ELR (cell line): Measurements from ENCODE around the gene PDGFA.

Experiments
- DNase-seq: peaks from one replicate; pipeline ENCODE4 v3.0.0-alpha.2; 2015; ENCODE audit warnings: low read depth

Gene PDGFA

GRCh38 chr7:504221-505111 lies 15.2 kb downstream of the PDGFA start:
- no peak for DNase-seq

DNA sequence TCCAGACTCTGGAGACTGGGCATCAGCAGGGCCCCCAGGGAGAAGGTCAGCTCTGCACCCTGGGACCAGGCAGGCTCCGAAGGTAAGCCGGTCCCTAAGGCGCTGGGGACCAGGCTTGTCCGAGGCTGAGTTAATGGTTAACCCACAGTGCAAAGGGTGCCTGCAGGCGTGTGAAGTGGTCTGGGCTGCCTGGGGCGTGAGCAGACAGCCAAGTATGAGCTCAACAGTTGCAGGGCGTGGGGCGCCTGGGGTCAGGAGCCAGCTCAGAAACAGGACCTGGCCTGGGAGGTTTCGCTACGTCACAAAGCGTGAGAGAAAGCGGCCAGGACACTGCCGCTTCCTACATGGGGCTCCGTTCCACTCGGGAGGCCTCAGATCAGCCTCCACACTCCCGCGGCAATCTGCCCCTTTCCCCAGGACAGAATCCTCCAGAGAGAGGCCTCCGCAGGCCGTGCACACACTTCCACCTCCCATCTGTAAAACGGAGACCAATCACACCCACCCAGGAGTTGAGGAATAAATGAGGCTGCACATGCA lies 16.0 kb downstream of the PDGFA start:
- DNase-seq, result no peak

DNA sequence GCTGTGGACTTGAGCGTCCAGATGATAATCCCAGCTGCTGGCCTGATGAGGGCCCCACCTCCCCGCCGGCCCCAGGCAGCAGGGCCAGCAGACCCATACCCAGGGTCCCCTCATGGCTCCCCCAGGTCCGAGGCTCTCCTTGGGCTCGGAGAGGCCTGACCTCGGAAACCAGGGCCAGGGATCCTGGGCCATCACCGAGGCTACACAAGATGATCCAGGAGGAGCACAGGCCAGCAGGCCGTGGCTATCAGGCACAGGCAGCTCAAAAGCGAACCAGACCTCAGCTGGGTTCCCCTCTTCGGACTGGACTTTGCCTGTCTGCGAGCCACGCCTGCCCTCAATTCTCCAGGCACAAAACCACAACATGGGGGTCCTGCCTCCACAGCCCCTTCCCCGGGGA lies 17.4 kb downstream of the PDGFA start:
- no peak for DNase-seq

DNA sequence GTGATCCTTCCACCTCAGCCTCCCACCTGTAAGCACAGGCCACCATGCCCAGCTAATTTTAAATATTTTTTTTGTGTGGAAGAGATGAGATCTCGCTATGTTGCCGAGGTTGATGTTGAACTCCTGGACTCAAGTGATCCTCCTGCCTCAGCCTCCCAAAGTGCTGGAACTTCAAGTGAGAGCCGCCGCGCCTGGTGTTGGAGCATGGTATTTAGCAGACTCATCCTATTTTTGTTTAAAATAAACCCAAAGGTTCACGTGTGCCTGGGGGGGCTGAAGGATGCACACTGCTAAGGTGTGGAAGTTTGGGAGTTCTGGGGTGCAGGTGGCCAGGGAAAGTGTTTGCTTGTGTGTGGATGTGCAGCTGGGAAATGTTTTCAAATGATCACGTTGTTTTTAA lies 18.1 kb downstream of the PDGFA start:
- DNase-seq, result no peak

DNA sequence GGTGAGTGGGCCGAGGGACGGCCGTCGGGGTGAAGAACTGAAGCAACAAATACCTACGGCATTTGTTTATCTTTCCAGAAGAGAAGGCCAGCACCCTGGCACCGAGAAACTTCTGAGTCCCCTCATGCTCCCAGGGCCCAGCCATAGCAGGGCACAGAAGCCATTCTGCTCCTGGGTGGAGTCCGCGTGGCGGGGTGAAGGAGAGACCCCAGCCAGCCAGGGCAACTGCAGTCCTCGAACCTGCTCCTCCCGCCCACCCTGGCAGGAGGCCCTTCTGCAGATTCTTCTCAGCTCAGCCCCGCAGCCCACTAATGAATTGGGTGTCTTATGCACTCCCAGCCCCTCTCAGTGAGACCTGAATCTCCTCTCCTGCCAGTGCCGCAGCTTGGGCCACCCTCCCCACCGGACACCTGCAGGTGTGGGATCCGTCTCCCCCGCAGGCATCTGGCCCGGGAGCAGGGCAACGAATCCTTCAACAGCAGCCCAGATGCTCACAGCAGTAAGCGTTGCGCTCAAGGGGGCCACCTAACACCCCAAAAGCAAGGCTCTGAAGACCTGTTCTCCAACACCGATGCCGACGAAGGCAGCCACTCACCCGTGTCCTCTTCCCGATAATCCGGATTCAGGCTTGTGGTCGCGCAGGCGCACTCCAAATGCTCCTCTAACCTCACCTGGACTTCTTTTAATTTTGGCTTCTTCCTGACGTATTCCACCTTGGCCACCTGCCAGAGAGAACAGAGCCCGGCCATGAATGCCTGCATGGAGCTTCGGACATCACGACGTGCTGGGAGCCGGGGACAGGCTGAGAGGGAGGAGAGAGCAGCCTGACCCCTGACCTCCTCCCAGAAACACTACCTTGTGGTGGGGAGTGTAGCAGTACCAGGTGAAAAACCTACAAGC lies 18.9 kb downstream of the PDGFA start:
- DNase-seq, result no peak

DNA sequence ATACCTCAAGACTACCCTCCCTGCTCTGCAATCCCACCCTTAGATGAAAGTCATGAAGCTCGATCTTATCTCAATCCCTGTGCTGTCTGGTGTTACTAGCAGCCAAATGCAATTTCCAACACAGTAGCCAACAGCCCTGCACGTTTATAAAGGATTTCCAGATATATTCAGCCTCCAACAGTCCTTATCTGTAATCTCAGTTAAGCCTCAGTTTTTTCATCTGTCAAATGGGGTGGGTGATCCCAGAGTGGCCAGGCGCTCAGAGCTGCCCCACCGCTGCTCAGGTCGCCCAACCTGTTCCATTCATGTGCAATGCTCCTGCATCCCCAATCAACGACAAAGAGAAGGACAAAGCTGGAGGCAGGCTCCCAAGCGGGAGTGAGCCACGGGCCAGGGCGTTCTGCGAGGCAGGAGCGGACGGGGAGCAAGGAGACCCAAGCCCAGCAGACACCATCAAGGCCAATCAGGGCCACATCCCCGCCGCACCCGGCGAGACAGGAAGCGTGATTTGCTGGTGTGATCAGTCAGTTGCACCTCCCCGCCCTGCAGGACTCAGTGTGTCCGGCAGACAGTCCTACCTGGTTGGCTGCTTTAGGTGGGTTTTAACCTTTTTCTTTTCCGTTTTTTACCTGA lies 19.7 kb downstream of the PDGFA start:
- DNase-seq, result no peak

GRCh38 chr7:498678-499641 lies 20.7 kb downstream of the PDGFA start:
- no peak for DNase-seq

DNA sequence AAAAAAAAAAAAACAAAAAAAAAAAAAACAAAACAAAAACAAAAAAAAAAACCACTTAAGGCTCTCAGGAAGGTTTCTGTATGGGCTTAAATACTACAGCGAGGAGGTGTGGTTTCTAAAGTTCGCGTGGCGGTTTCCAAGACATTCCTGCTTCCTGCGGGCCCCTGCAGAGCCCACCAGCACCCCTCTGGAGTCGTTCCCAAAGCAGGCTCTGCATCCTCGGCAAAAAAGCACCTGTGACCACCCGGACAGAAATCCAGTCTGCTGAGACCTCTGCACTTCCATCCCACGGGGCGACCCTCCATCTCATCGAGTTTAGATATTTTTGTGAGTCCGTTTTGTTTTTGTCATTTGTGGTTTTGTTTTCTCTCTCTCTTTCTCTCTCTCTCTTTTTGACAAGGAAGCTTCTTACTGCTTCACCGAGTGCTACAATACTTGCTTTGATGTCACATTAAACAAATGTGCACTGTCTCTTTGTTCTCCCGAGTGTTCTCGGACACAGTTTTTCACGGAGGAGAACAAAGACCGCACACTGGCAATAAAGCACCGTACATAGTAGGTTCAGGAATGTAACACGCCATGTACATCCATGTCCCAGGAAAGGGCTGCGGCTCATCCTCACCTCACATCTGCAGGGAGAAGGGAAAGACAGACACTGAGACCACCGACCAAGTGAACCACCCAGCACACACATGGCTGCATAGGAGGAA lies 21.5 kb downstream of the PDGFA start:
- no peak for DNase-seq

GRCh38 chr7:497346-497745 lies 22.3 kb downstream of the PDGFA start:
- no peak for DNase-seq

- no peak for DNase-seq
These were observed 22.9 kb downstream of the PDGFA start for GRCh38 chr7:496528-497295.

GRCh38 chr7:495761-496321 lies 23.8 kb downstream of the PDGFA start:
- no peak for DNase-seq

DNA sequence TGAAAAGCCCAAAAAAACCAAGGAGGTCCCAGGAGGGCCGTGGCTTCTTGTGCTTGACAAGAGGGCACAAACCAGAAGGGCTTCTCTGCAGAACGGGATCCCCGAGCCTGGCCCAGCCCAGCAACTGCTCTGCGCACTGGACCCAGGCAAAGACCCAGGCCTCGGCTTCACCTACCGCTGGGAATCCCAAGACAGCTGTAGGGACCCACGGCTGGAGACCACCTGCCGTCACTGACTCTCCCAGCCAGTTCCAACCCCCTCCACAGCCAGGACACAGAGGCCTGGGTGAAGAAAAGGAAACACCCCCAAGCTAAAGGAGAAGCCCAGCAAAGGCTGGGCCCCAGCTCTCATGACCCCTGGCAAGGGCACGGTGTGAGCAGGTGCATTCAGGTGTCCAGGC lies 24.3 kb downstream of the PDGFA start:
- no peak for DNase-seq

GRCh38 chr7:494906-495305 lies 24.7 kb downstream of the PDGFA start:
- no peak for DNase-seq

DNA sequence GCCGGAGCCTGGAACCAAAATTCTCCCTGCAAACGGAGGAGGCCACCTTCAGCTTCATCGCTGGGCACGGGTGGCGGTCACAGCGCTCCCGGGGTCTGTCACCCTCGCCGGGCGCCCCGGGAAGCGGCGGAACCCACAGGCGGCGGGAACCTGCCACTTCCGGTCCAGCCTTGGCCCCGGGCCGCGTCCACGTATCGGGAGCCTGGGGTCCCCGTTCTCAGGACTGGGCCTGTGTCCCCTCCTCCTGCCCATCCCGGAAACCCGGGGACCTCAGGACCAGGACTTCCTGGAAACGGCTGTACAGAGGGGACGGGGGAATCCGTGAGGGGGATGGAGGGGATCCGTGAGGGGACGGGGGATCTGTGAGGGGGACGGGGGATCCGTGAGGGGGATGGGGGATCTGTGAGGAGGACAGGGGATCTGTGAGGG lies 25.4 kb downstream of the PDGFA start:
- DNase-seq, result no peak

GRCh38 chr7:493661-494251 lies 25.9 kb downstream of the PDGFA start:
- no peak for DNase-seq

GRCh38 chr7:492714-493065 lies 27.0 kb downstream of the PDGFA start:
- DNase-seq, result no peak

DNA sequence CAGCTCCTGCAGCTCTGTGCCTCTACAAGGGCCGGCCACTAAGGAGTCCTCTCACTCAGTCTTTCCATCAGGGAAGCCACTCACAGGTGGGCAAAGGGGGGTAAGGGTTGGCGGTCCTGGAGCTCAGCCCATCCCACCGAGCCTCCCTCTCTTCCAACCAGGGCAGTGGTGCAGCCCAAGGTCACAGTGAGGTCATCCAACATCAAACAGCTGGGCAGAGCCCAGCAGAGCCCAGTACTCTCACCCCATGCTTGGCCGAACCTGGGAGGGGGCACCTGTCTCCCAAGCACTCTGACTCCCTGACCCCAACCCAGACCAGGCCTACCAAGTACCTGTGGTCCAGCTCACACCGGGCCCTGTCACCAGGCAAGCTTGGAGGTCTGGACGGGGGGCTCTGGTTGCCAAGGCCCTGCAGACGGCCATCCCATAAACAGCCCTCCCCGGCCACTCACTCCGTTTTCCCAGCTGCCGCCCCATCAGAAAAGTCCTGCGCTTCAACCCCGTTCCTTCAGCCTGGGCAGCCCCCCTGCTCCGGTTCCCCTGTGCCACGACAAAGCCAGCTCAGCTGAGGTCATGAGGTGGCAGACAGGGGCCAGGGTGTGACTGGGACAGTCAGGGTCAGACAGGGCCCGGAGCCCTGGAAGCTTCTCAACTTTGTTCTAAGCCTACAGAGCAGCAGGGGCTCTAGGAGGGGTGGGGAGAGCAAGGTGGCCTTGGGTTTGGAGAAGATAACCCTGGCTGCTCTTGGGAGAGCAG lies 27.5 kb downstream of the PDGFA start:
- no peak for DNase-seq

GRCh38 chr7:491292-491957 lies 28.2 kb downstream of the PDGFA start:
- no peak for DNase-seq
